ENCODE results near the gene GLMP.

DNA sequence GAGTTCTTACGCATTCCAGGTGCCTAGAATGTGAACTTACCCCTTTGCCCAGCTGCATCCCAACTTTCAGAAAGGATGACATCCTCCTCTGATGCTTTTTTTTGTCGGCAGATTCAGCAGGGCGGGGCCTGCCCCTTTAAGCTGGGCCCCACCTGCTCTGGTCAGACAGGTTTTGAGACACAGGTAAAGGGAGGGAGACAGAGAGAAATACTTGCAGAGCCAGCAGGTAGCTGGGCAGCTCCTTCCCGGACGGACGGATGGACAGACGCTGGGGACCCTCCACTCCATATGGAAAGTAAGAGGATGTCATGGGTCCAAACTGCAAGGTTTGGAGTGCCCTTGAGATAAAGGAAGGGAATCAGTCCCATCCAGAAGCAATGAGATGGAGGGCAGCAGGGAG, 11.4 kb downstream of the GLMP start, which contains the start of gene TMEM79:
- TF ChIP-seq POLR2A (IDR thresholded peaks at IDR 0.05): no peak
- TF ChIP-seq, protein P1, sequence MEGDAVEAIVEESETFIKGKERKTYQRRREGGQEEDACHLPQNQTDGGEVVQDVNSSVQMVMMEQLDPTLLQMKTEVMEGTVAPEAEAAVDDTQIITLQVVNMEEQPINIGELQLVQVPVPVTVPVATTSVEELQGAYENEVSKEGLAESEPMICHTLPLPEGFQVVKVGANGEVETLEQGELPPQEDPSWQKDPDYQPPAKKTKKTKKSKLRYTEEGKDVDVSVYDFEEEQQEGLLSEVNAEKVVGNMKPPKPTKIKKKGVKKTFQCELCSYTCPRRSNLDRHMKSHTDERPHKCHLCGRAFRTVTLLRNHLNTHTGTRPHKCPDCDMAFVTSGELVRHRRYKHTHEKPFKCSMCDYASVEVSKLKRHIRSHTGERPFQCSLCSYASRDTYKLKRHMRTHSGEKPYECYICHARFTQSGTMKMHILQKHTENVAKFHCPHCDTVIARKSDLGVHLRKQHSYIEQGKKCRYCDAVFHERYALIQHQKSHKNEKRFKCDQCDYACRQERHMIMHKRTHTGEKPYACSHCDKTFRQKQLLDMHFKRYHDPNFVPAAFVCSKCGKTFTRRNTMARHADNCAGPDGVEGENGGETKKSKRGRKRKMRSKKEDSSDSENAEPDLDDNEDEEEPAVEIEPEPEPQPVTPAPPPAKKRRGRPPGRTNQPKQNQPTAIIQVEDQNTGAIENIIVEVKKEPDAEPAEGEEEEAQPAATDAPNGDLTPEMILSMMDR (IDR thresholded peaks at IDR 0.05): no peak

Measured in thyroid gland (tissue), 4 donors.